Neural cell (in vitro differentiated cells): ENCODE results near the gene ABHD17B.

ENCODE experiments used
- CTCF ChIP-seq: fragments of 450-650 bp; IDR thresholded peaks from 2 replicates; pipeline ENCODE4 v1.5.1; 2014; ENCODE audit warnings: antibody characterized with exemption, mild to moderate bottlenecking, moderate library complexity; ENCODE audit not compliant: poor library complexity, severe bottlenecking
- EP300 ChIP-seq: fragments of 450-650 bp; conservative IDR thresholded peaks from 2 replicates; pipeline ENCODE4 v1.6.1; 2014; ENCODE audit warnings: antibody characterized with exemption, mild to moderate bottlenecking, moderate library complexity; ENCODE audit not compliant: poor library complexity, severe bottlenecking
- EZH2 ChIP-seq: fragments of 200-600, 300-800 bp; shearing (Covaris generic), sonication (generic); IDR thresholded peaks from 2 replicates; pipeline ENCODE4 v1.6.1; 2014; ENCODE audit warnings: antibody characterized with exemption, low read length, borderline replicate concordance, mild to moderate bottlenecking; ENCODE audit not compliant: insufficient read depth, poor library complexity, severe bottlenecking
- MXI1 ChIP-seq: fragments of 450-650 bp; conservative IDR thresholded peaks from 2 replicates; pipeline ENCODE4 v1.6.1; 2014; ENCODE audit warnings: antibody characterized with exemption, mild to moderate bottlenecking; ENCODE audit not compliant: poor library complexity, severe bottlenecking
- POLR2AphosphoS5 ChIP-seq: IDR thresholded peaks from 2 replicates; pipeline ENCODE4 v1.6.1; 2012
- RAD21 ChIP-seq: fragments of 450-650 bp; conservative IDR thresholded peaks from 2 replicates; pipeline ENCODE4 v1.6.1; 2014; ENCODE audit warnings: antibody characterized with exemption, mild to moderate bottlenecking, moderate library complexity
- REST ChIP-seq: IDR thresholded peaks from 2 replicates; pipeline ENCODE4 v1.6.1; 2012; ENCODE audit warnings: borderline replicate concordance
- SMC3 ChIP-seq: fragments of 450-650 bp; conservative IDR thresholded peaks from 2 replicates; pipeline ENCODE4 v1.6.1; 2014; ENCODE audit warnings: antibody characterized with exemption, mild to moderate bottlenecking, moderate library complexity; ENCODE audit not compliant: poor library complexity
- TAF1 ChIP-seq: IDR thresholded peaks from 2 replicates; pipeline ENCODE4 v1.6.1; 2012; ENCODE audit warnings: low read depth

DNA sequence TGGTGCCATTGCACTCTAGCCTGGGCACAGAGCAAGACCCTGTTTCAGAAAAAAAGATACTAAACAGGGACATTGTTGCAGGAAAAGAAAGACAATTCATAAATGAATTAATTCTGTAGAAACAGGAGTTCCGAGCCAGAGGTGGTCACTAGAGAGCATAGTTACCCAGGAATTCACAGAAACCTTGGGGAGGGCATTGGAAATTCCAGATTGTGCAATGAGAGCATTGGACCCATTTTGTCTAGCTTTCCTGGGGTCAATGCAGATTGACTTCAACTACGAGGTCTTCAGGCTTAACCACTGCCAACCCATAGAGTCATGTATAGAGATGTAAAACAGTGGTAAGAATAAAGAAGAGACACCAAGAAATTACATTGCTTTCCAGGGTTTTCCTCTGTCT, 63.1 kb downstream of the ABHD17B start:
- TF ChIP-seq CTCF (no peak), EP300 (no peak), TAF1 (no peak), POLR2AphosphoS5 (no peak), EZH2 (no peak), REST (no peak), MXI1 (no peak), SMC3 (no peak), RAD21 (no peak)
